Measurements from ENCODE around the gene RPS3A. TPM values are rescaled to one million over a fixed set of nuclear protein-coding genes. Genes with fewer than 3 reads are reported as not detected.
"Not testable (repeated sequence)": the region's sequence is repeated elsewhere in the genome, so short reads cannot be mapped to it uniquely, and the experiment has no call there.

RPS3A gene
- total RNA-seq, 2 experiments from 2014 or later: 3,925 to 4,071 TPM

DNA sequence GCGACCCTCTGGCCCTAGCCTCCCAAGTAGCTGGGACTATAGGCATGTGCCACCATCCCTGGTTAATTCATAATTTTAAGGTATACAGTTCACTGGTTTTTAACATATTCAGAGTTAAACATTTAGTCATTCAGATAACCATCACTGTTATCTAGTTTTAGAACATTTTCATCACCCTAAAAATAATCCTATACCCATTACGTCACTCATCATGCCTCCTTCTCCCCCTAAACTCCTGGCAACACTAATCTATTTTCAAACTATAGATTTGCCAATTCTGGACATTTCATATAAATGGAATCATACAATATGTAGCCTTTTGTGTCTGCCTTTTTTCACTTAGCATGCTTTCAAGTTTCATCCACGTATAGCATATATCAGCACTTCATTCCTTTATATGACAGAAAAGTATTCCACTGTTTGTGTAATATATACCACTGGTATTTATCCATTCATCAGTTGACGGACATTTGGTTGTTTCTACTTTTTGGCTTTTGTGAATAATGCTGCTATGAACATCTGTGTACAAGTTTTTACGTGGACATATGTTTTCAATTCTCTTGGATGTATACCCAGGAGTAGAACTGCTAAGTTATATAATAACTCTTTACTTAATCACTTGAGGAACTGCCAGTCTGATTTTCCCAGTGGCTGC lies 32.0 kb upstream of the RPS3A start:
- no peaks in the 10 kb centered on the region for H3K9me3 ChIP-seq (ENCODE audit: control insufficient read depth in 1 of 2, insufficient read depth in 1 of 2, low read length in 2 of 2)
- TF ChIP-seq, protein P1, sequence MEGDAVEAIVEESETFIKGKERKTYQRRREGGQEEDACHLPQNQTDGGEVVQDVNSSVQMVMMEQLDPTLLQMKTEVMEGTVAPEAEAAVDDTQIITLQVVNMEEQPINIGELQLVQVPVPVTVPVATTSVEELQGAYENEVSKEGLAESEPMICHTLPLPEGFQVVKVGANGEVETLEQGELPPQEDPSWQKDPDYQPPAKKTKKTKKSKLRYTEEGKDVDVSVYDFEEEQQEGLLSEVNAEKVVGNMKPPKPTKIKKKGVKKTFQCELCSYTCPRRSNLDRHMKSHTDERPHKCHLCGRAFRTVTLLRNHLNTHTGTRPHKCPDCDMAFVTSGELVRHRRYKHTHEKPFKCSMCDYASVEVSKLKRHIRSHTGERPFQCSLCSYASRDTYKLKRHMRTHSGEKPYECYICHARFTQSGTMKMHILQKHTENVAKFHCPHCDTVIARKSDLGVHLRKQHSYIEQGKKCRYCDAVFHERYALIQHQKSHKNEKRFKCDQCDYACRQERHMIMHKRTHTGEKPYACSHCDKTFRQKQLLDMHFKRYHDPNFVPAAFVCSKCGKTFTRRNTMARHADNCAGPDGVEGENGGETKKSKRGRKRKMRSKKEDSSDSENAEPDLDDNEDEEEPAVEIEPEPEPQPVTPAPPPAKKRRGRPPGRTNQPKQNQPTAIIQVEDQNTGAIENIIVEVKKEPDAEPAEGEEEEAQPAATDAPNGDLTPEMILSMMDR (IDR thresholded peaks at IDR 0.05): no peak
- no peaks in the 10 kb centered on the region for H3K36me3 ChIP-seq (ENCODE audit: insufficient read depth, low read length)
- H3K27ac ChIP-seq (ENCODE audit: low read depth in 1 of 2, low read length in 2 of 2): no peak overlapping the region
- POLR2A ChIA-PET: no interaction called here
- Mint-ChIP-seq H3K36me3 (ENCODE audit: low read depth) (no peaks in the 10 kb centered on the region), H3K4me3 (no peak overlapping the region), H3K9me3 (no peaks in the 10 kb centered on the region), H3K27ac (no peak overlapping the region), H3K4me1 (ENCODE audit: low read depth) (no peaks in the 10 kb centered on the region), H3K27me3 (no peaks in the 10 kb centered on the region)
- no peaks in the 10 kb centered on the region for H3K4me1 ChIP-seq (ENCODE audit: insufficient read depth, low read length)
- CTCF ChIA-PET: no interaction called here
- intact Hi-C loops (cut with DNase I, micrococcal nuclease): no loop called here
- DNase-seq (no peak), ATAC-seq (ENCODE audit: poor library complexity) (no peak)
- no peak overlapping the region for H3K4me3 ChIP-seq (ENCODE audit: low read length)
- H3K27me3 ChIP-seq (ENCODE audit: control insufficient read depth in 1 of 2, insufficient read depth in 2 of 2, low read length in 2 of 2): no peaks in the 10 kb centered on the region

DNA sequence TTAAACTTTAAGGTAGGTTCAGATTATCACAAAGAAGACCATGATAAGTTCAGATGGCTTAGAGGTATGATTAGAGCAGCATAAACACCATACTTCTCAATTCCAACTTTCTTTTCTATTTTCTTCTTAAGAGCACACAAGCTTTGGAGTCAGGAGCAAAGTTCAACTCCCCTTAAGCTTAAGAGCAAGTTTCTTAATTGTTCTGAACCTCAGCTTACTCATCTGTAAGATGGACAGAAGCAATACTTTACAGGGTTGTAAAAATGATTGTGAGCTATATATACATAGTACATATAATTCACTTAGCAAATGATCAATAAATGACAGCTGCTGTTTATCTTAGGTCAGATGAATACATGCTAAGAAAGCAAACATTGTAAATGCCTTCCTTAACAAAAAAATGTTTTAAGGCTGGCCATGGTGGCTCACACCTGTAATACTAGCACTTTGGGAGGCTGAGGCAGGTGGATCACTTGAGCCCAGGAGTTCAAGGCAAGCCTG lies 25.0 kb upstream of the RPS3A start:
- intact Hi-C loops (cut with DNase I, micrococcal nuclease): no loop called here
- ATAC-seq (ENCODE audit: poor library complexity) (no peak), DNase-seq (no peak)
- H3K36me3 ChIP-seq (ENCODE audit: insufficient read depth, low read length): no peaks in the 10 kb centered on the region
- H3K4me3 ChIP-seq (ENCODE audit: low read length): no peak overlapping the region
- H3K27me3 ChIP-seq (ENCODE audit: control insufficient read depth in 1 of 2, insufficient read depth in 2 of 2, low read length in 2 of 2): no peaks in the 10 kb centered on the region
- Mint-ChIP-seq H3K4me1 (ENCODE audit: low read depth) (no peaks in the 10 kb centered on the region), H3K27ac (no peak overlapping the region), H3K36me3 (ENCODE audit: low read depth) (no peaks in the 10 kb centered on the region), H3K27me3 (no peaks in the 10 kb centered on the region), H3K9me3 (no peaks in the 10 kb centered on the region), H3K4me3 (no peak overlapping the region)
- no peaks in the 10 kb centered on the region for H3K9me3 ChIP-seq (ENCODE audit: control insufficient read depth in 1 of 2, insufficient read depth in 1 of 2, low read length in 2 of 2)
- TF ChIP-seq, protein P1 (IDR thresholded peaks at IDR 0.05): no peak
- POLR2A ChIA-PET: no interaction called here
- CTCF ChIA-PET: interaction anchor here (0.7 kb wide), 1 partner anchor 18 kb away, joined by 3 read pairs; no protein-coding TSS in a partner anchor
- H3K4me1 ChIP-seq (ENCODE audit: insufficient read depth, low read length): no peaks in the 10 kb centered on the region
- no peak overlapping the region for H3K27ac ChIP-seq (ENCODE audit: low read depth in 1 of 2, low read length in 2 of 2)

DNA sequence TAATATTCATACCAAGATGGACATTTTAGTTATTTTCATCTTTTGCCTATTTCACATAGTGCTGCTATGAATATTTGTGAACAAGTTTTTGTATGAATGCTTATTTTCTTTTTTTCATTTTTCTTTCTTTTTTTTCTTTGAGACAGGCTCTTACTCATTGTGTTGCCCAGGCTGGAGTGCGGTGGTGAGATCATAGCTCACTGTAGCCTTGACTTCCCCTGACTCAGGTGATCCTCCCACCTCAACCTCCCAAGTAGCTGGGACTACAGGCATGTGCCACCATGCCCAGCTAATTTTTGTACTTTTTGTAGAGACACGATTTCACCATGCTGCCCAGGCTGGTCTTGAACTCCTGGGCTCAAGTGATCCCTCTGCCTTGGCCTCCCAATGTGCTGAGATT lies 21.4 kb upstream of the RPS3A start:
- H3K4me3 Mint-ChIP-seq; H3K27ac ChIP-seq (ENCODE audit: low read depth in 1 of 2, low read length in 2 of 2); CTCF ChIA-PET; H3K36me3 ChIP-seq (ENCODE audit: insufficient read depth, low read length); H3K36me3 Mint-ChIP-seq (ENCODE audit: low read depth); H3K27me3 ChIP-seq (ENCODE audit: control insufficient read depth in 1 of 2, insufficient read depth in 2 of 2, low read length in 2 of 2); intact Hi-C loops (cut with DNase I, micrococcal nuclease); ATAC-seq (ENCODE audit: poor library complexity); H3K27ac Mint-ChIP-seq; H3K27me3 Mint-ChIP-seq; H3K4me1 Mint-ChIP-seq (ENCODE audit: low read depth); H3K4me3 ChIP-seq (ENCODE audit: low read length); POLR2A ChIA-PET; H3K4me1 ChIP-seq (ENCODE audit: insufficient read depth, low read length); H3K9me3 Mint-ChIP-seq; DNase-seq; H3K9me3 ChIP-seq (ENCODE audit: control insufficient read depth in 1 of 2, insufficient read depth in 1 of 2, low read length in 2 of 2): not testable (repeated sequence)

DNA sequence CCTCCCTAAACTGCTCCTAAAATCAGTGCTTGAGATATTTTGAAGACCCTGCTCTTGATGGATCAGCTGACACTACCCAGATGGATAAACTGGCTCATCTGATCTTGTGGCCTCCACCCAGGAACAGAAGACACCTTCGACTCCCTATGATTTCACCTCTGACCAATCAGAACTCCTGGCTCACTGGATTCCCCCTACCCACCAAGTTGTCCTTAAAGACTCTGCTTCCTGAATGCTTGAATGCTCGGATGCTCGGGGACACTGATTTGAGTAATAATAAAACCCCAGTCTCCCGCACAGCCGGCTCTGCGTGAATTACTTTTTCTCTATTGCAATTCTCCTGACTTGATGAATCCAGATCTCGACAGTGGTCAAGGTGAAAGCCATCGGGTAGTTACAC lies 12.0 kb upstream of the RPS3A start:
- Mint-ChIP-seq H3K4me3 (no peak overlapping the region), H3K4me1 (ENCODE audit: low read depth) (no peaks in the 10 kb centered on the region), H3K27ac (no peak overlapping the region), H3K9me3 (no peaks in the 10 kb centered on the region), H3K27me3 (no peaks in the 10 kb centered on the region), H3K36me3 (ENCODE audit: low read depth) (no peaks in the 10 kb centered on the region)
- DNase-seq: no peak
- ChIA-PET POLR2A (no interaction called here), CTCF (interaction anchor here (1.3 kb wide), 1 partner anchor 12 kb away, joined by 3 read pairs; no protein-coding TSS in a partner anchor)
- Histone ChIP-seq H3K4me1 (ENCODE audit: insufficient read depth, low read length) (no peaks in the 10 kb centered on the region), H3K27ac (ENCODE audit: low read depth in 1 of 2, low read length in 2 of 2) (no peak overlapping the region), H3K36me3 (ENCODE audit: insufficient read depth, low read length) (no peaks in the 10 kb centered on the region), H3K9me3 (ENCODE audit: control insufficient read depth in 1 of 2, insufficient read depth in 1 of 2, low read length in 2 of 2) (no peaks in the 10 kb centered on the region), H3K4me3 (ENCODE audit: low read length) (no peak overlapping the region), H3K27me3 (ENCODE audit: control insufficient read depth in 1 of 2, insufficient read depth in 2 of 2, low read length in 2 of 2) (no peaks in the 10 kb centered on the region)
- TF ChIP-seq, protein P1 (IDR thresholded peaks at IDR 0.05): no peak
- intact Hi-C loops (cut with DNase I, micrococcal nuclease): no loop called here
- no peak for ATAC-seq (ENCODE audit: poor library complexity)
